GM23248 (cell line): ENCODE data around the gene TMCC2. TPM values are rescaled to one million over a fixed set of nuclear protein-coding genes. Genes with fewer than 3 reads are reported as not detected.

ENCODE experiments used
- DNase-seq: peaks from one replicate; pipeline ENCODE4 v3.0.0-alpha.2; 2015
- H2AFZ ChIP-seq: fragments of 200-600 bp; sonication (generic); 2 replicates; pipeline ENCODE4 v1.6.1; 2016; ENCODE audit warnings: antibody characterized with exemption
- H3F3A ChIP-seq: fragments of 200-600 bp; sonication (generic); 2 replicates; pipeline ENCODE4 v1.6.1; 2016; ENCODE audit warnings: mild to moderate bottlenecking, antibody characterized with exemption, mixed run types; ENCODE audit not compliant: insufficient read depth
- H3K27ac ChIP-seq: fragments of 200-600 bp; sonication (generic); 2 replicates; pipeline ENCODE4 v1.5.1; 2016; ENCODE audit warnings: mild to moderate bottlenecking
- H3K27me3 ChIP-seq: fragments of 200-600 bp; sonication (generic); replicated peaks from 2 replicates; pipeline ENCODE4 v1.6.1; 2016; ENCODE audit warnings: mild to moderate bottlenecking; ENCODE audit not compliant: insufficient read depth
- H3K36me3 ChIP-seq: fragments of 200-600 bp; sonication (generic); 2 replicates; pipeline ENCODE4 v1.6.1; 2016; ENCODE audit warnings: low read depth, mild to moderate bottlenecking
- H3K4me1 ChIP-seq: fragments of 200-600 bp; sonication (generic); 2 replicates; pipeline ENCODE4 v1.6.1; 2016; ENCODE audit warnings: mild to moderate bottlenecking; ENCODE audit not compliant: insufficient read depth
- H3K4me2 ChIP-seq: fragments of 200-600 bp; sonication (generic); one replicate; pipeline ENCODE4 v1.6.1; 2016; ENCODE audit warnings: mild to moderate bottlenecking; ENCODE audit not compliant: unreplicated experiment
- H3K4me3 ChIP-seq: fragments of 200-600 bp; sonication (generic); 2 replicates; pipeline ENCODE4 v1.5.1; 2016; ENCODE audit warnings: mild to moderate bottlenecking
- H3K79me2 ChIP-seq: fragments of 200-600 bp; sonication (generic); 2 replicates; pipeline ENCODE4 v1.6.1; 2016; ENCODE audit warnings: mild to moderate bottlenecking; ENCODE audit not compliant: insufficient read depth
- H3K9ac ChIP-seq: fragments of 200-600 bp; sonication (generic); 2 replicates; pipeline ENCODE4 v1.6.1; 2016; ENCODE audit warnings: mild to moderate bottlenecking
- H3K9me2 ChIP-seq: fragments of 200-600 bp; sonication (generic); 2 replicates; pipeline ENCODE4 v1.6.1; 2016; ENCODE audit warnings: mixed run types, mild to moderate bottlenecking, moderate library complexity; ENCODE audit not compliant: insufficient read depth
- H3K9me3 ChIP-seq: fragments of 200-600 bp; sonication (generic); one replicate; pipeline ENCODE4 v1.6.1; 2017; ENCODE audit warnings: low read depth
- H4K20me1 ChIP-seq: fragments of 200-600 bp; sonication (generic); 2 replicates; pipeline ENCODE4 v1.6.0; 2016; ENCODE audit not compliant: insufficient read depth
- EZH2 ChIP-seq: fragments of 200-600 bp; sonication (generic); IDR thresholded peaks from 2 replicates; pipeline ENCODE4 v1.6.1; 2018; ENCODE audit warnings: antibody characterized with exemption, mild to moderate bottlenecking; ENCODE audit not compliant: insufficient read depth, poor library complexity, severe bottlenecking
- EZH2phosphoT487 ChIP-seq: fragments of 200-600 bp; sonication (generic); IDR thresholded peaks from 2 replicates; pipeline ENCODE4 v1.6.1; 2018; ENCODE audit warnings: antibody characterized with exemption, moderate library complexity, mild to moderate bottlenecking, low read depth; ENCODE audit not compliant: insufficient read depth
- WGBS, 2 experiments: methylation state at CpG; one replicate each; pipeline ENCODE4 v1.1.6; 2015 to 2017; ENCODE audit warnings: low lambda C conversion rate in 2 of 2, low coverage in 1 of 2; ENCODE audit errors: missing lambda C conversion rate in 2 of 2; 5-methylcytosine and 5-hydroxymethylcytosine counted together
- in situ Hi-C: fragments of 300-500 bp; cut with MboI; formaldehyde crosslinking; loops from 2 replicates; pipeline ENCODE4 v1.15.0; 2020
- polyA plus RNA-seq: library from polyadenylated mRNA; unstranded; fragments of >200 nt; fragmentation: Nextera tagmentation; extraction: Ambion mirVana; gene quantifications from 2 replicates; pipeline ENCODE4 v1.2.1, GENCODE V29; 2016
- total RNA-seq: library from RNA; depleted of rRNA; stranded (reverse); fragments of >200 nt; shearing (Covaris generic); gene quantifications from 2 replicates; pipeline ENCODE4 v1.2.3, GENCODE V29; 2014

Gene TMCC2
- total and polyA plus RNA-seq, 2 experiments from 2014 or later, result 0.39 to 1.7 TPM

DNA sequence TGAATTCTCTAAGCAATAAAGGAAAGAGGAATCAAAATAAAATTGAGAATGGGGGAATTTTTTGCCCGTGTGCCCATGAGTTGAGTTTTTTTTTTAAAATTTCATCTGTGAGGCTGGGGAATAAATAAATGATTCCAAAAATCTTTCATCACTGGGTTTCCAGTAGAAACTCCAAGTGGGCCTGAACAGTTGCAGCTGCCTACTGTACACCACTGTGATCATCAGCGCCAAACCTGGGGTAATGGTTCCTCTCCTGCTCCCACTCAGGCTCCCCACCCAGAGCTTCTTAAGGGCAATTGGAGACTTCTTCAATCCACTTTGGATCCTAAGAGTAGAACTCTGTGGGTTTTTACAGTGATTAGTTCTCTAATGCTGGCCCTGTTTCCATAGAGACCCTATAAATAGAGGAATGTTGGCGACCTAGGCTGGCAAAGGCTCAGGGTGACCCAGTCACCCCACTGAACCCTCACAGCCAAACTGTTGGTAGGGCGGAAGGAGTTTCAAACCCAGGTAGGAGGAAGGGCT lies 9.3 kb downstream of the TMCC2 start:
- no peak for DNase-seq
- in situ Hi-C loops, result no loop called here
- no peaks in the 10 kb centered on the region for H3K36me3 ChIP-seq
- H2AFZ ChIP-seq, result no peak overlapping the region
- 74 to 77% methylated on average over 4 of the region's 4 CpGs for WGBS, 2 experiments
- no peaks in the 10 kb centered on the region for H4K20me1 ChIP-seq
- H3K4me1 ChIP-seq, result no peaks in the 10 kb centered on the region
- no peak for TF ChIP-seq EZH2
- no peak for TF ChIP-seq EZH2phosphoT487
- no peak overlapping the region for H3K9ac ChIP-seq
- no peak overlapping the region for H3K4me2 ChIP-seq
- H3K79me2 ChIP-seq, result no peaks in the 10 kb centered on the region
- no peak overlapping the region for H3K4me3 ChIP-seq
- no peaks in the 10 kb centered on the region for H3K27me3 ChIP-seq
- H3F3A ChIP-seq, result no peaks in the 10 kb centered on the region
- no peaks in the 10 kb centered on the region for H3K9me2 ChIP-seq
- no peak overlapping the region for H3K27ac ChIP-seq
- no peaks in the 10 kb centered on the region for H3K9me3 ChIP-seq

DNA sequence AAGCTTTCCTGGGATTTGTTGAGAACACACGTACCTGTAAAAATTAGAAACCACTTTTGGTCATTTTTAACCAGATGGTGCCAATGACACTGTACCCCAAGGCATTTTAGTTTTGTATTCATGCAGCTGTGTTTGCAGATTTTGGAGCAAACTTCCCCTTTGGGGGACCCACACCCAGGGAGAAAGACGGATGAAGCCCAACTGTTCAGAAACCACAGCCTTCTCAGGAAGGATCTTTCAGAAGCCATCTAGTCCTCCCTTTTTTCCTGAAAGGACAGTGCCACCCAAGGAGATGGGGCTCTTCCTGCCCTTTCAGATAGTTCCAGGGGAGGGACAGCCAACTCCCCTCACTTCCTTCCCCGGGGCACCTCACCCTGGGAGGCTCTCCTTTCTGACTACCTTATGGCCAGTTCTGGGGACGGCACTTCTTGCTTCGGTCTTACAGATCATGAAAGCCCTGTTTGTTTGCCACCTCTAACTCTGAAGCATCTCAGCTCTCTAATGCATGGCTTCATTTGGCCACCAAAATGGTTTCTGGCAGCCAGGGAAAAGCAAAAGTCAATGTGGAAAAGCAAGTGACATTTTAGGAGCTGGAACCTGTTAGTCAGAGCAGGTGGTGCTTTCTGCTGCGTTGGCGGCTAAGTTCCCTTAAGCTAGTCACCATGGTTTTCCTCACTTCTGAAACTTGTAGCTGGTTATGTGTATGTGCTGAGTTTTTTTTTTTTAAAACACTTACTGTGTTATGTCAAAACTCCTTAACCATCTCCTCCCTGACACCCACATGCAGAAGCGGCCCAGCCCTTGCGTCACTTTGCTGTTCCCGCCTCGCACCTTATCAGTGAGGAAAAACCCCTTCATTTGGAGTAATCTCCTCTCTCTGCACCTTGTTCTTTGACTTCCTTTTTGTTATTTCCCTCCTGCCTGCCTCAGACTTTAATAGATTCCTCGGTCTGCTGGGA lies 10.1 kb downstream of the TMCC2 start:
- TF ChIP-seq EZH2phosphoT487 (no peak), EZH2 (no peak)
- Histone ChIP-seq H3K36me3 (no peaks in the 10 kb centered on the region), H3K4me3 (no peak overlapping the region), H3K9me3 (no peaks in the 10 kb centered on the region), H4K20me1 (no peaks in the 10 kb centered on the region), H2AFZ (no peak overlapping the region), H3K9ac (no peak overlapping the region), H3K4me2 (no peak overlapping the region), H3K9me2 (no peaks in the 10 kb centered on the region), H3K79me2 (no peaks in the 10 kb centered on the region), H3K4me1 (no peaks in the 10 kb centered on the region), H3F3A (no peaks in the 10 kb centered on the region), H3K27me3 (no peaks in the 10 kb centered on the region), H3K27ac (no peak overlapping the region)
- WGBS, 2 experiments, result 88 to 90% methylated on average over 12 of the region's 12 CpGs
- DNase-seq, result no peak
- in situ Hi-C loops, result no loop called here

DNA sequence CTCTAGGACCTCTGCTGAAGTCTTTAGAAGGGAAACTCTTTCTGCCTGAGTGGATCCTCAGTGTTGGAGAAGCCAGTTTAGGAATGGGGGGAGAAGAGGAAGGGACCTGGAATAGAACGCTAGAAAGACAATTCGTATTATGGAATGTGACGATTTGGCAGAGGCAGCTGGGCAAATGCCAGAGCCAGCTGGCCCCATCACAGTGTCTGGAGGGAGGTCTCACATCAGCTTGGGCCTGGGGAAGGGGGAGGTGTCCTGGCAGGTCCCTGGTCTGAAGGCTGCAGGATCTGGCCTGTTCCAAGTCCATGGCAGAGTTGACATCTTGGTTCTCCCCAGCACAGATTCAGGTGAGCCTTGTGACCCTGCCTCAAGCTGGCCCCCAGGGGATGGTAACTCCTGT lies 11.3 kb downstream of the TMCC2 start:
- no peak for DNase-seq
- Histone ChIP-seq H3K27ac (no peak overlapping the region), H3F3A (no peaks in the 10 kb centered on the region)

DNA sequence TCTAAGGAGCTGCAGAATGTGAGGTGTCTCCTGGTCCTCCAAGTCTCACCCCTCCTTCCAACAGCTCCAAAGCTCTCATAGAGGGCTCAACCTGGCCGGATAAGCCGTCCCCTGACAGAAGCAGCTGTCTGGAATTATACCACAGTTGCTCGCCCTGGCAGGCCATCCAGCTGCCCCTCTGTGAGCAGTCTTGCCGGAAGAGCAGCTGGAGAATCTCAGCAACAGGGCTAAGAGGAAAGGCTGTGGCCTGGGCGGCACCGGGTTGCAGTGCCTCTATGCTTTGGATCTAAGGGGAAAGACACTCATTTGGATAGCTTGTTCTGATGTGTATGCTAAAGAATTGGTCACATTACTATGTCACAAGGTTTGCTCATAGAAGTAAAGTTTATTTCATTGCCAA lies 12.4 kb downstream of the TMCC2 start:
- no peaks in the 10 kb centered on the region for H3F3A ChIP-seq
- no peaks in the 10 kb centered on the region for H3K4me1 ChIP-seq
- H3K27me3 ChIP-seq, result no peaks in the 10 kb centered on the region
- no peaks in the 10 kb centered on the region for H3K9me2 ChIP-seq
- H3K9me3 ChIP-seq, result no peaks in the 10 kb centered on the region
- TF ChIP-seq EZH2phosphoT487 (no peak), EZH2 (no peak)
- no peaks in the 10 kb centered on the region for H3K36me3 ChIP-seq
- H3K4me2 ChIP-seq, result no peak overlapping the region
- H3K4me3 ChIP-seq, result no peak overlapping the region
- H3K79me2 ChIP-seq, result no peaks in the 10 kb centered on the region
- in situ Hi-C loops, result loop anchor here (5.0 kb wide), 1 partner anchor 248 kb away; no protein-coding TSS in a partner anchor
- 82 to 84% methylated on average over 6 of the region's 6 CpGs for WGBS, 2 experiments
- no peak overlapping the region for H3K27ac ChIP-seq
- no peak overlapping the region for H3K9ac ChIP-seq
- H4K20me1 ChIP-seq, result no peaks in the 10 kb centered on the region
- no peak overlapping the region for H2AFZ ChIP-seq
- no peak for DNase-seq

More for the DNA sequence above, 11.3 kb downstream of the TMCC2 start:
- no peaks in the 10 kb centered on the region for H3K36me3 ChIP-seq
- no peaks in the 10 kb centered on the region for H3K79me2 ChIP-seq
- in situ Hi-C loops, result no loop called here
- H2AFZ ChIP-seq, result no peak overlapping the region
- no peak overlapping the region for H3K4me2 ChIP-seq
- no peaks in the 10 kb centered on the region for H3K4me1 ChIP-seq
- H3K9ac ChIP-seq, result no peak overlapping the region
- H3K4me3 ChIP-seq, result no peak overlapping the region
- H3K9me2 ChIP-seq, result no peaks in the 10 kb centered on the region
- no peaks in the 10 kb centered on the region for H3K27me3 ChIP-seq
- no peaks in the 10 kb centered on the region for H4K20me1 ChIP-seq
- no peaks in the 10 kb centered on the region for H3K9me3 ChIP-seq
- TF ChIP-seq EZH2phosphoT487 (no peak), EZH2 (no peak)
- 75 to 82% methylated on average over 3 of the region's 3 CpGs for WGBS, 2 experiments
